Left cardiac atrium (tissue), 4 donors: ENCODE measurements around the gene CGREF1. TPM values are rescaled to one million over a fixed set of nuclear protein-coding genes. Genes with fewer than 3 reads are reported as not detected.

ENCODE experiments used
- ATAC-seq, 2 donors: fragments of 200-7000 bp; cut with Tn5 transposase; one replicate each; pipeline ENCODE4 v1.9.1; 2020; ENCODE audit warnings: mild to moderate bottlenecking in 2 of 2, moderate library complexity in 2 of 2
- DNase-seq: peaks from one replicate; pipeline ENCODE4 v3.0.0-alpha.2; 2020
- intact Hi-C, 2 donors: fragments of 100-400 bp; cut with DNase I; formaldehyde crosslinking; loops; one replicate each; pipeline versions ENCODE4 v1.14.1 to v1.15.1; 2022 to 2023
- total RNA-seq, 2 donors: library from RNA; stranded (reverse); fragmentation: NEBNext Ultra II Directional; extraction: Animal tissue kit (Norgen Biotek cat#: 25700); gene quantifications; one replicate each; pipeline ENCODE4 v1.2.1, GENCODE V29; 2021
- donor health status: DM: no; HTN: yes; CAD: no.
- donor health status: DM: no; HTN: yes; CAD: no; lungs with severe emphysema.
- donor health status: DM: yes; HTN: yes; CAD: no.
- donor health status: Dilated cardiomyopathy.

Gene CGREF1
- total RNA-seq, 2 donors from 2014 or later, result 5.6 to 5.9 TPM

DNA sequence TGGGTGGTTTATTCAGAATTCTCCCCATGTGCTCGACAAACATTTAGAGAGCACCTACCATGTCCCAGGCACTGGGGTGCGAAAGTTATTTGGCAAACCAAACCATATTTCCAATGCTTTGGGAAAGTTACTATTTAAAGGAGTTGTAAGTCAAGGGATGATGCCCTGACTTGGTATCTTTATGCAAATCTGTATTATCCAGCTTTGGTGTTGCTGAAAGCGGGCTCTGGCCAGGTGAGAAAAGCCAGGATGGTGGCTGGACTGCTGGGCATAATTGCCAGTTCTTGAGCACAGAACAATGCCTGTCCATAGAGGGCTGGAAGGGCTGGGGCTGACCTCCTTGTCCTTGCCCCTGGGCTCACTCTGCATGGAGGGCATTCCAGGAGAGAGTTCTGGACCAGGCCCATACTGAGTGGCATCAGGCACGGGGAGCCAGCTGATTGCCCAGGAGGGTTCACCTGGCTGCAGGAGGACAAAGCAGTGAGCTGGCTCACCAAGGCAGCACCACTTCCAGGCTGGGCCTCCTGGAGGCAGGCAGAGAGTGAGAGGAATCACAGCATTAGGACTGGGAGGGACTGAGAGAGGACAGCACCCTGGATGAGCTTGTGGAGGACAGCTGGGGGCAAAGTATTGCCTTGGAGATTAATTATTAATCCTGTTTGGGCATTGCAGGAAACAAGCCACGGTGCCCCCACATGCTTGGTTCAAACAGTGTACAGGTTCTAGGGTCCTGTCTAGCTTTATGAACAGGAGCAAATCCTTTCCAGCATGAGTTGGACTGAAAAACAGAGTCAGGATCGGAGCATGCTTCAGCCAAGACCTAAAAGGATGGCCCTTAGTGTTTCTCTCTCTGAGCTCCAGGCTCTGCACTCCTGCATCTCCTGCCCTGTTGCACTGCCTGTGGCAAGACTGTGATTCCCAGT lies 25.2 kb downstream of the CGREF1 start:
- no peak for DNase-seq
- intact Hi-C loops, result loop anchor here in 1 of 2 donors (10.0 kb wide), 1 partner anchor 191 kb away; the partner anchor contains the start of gene TRIM54
- ATAC-seq, result no peak

DNA sequence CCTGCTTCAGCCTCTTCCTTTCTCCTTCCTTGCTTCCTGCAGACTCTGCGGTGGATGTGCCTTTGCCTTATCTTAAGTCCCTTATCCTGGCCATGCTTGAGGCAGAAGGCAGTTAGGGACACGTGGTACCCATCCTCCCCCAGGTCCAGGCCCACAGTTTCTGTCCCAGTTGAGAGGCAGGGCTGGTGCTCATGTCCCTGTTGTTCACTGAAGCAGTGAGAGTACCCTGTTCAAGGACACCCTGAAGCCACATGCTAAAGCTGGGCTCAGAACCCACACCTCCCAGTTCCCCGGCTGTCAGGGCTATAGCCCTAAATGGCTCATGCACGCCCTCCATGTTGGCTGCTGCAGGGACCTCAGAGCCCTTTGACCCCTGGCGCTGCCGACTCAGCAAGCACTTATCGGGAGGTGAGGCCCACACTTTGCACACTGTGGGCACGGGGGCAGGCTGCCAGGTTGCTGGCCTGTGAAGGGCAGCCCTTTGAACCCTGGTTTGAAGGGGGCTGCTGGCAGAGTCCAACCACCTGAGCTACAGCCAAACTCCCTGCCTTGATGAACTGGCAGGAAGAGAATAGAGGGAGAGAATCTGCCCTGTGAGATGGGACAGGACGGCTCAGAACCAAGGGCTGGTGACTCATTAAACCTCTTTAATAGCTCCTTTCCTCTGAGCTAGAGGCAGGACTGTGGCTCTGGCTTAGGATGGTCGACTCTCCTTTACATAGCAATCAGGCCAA lies 26.1 kb downstream of the CGREF1 start:
- intact Hi-C loops, result loop anchor here in 1 of 2 donors (10.0 kb wide), 1 partner anchor 192 kb away; the partner anchor contains the start of gene TRIM54
- no peak for DNase-seq

DNA sequence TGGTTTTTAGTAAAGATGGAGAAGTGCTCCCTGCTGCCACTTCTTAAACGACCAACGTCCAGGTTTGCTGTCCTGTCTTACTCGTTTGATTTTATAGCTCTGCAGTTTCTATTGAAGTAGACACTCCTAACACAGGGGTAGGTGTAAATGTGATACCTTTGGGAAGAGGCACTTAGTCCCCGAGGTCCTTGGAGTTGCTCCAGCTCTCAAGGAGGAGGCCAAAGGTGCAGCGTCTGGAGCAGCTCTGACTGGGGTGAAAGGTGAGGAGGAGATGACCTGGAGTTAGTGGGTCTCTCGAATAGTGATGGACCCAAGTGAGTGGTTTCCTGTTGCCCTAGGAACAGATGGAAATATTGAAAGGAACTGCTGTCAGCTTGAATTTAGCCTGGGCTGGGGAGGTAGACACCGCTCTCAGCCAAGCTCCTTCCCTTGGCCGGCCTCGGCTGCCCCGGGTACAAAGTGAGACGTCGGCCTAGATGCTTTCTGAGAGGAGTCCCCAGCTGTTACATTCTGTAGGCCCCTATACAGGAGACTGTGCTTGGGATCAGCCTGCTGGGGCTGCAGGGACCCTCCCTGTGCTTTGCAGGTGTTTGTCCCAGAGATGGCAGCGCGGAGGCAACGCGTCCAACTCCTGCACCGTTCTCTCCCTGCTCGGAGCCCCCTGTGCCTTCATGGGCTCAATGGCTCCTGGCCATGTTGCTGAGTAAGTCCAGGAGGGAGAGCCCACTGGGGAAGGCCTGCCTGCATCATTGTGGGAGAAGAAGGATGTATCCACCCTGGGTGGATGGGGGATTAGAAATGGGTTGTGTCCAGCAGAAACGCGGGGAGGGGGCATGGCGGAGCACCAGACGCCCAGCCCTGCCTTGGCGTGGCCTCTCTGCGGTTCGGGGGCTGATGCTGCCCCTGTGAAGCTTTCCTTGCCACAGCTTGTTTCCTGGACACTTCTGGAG lies 26.9 kb downstream of the CGREF1 start:
- DNase-seq, result no peak
- ATAC-seq, result no peak
- intact Hi-C loops, result loop anchor here in 1 of 2 donors (10.0 kb wide), 1 partner anchor 193 kb away; the partner anchor contains the start of gene TRIM54

More for the DNA sequence above, 26.1 kb downstream of the CGREF1 start:
- no peak for ATAC-seq

DNA sequence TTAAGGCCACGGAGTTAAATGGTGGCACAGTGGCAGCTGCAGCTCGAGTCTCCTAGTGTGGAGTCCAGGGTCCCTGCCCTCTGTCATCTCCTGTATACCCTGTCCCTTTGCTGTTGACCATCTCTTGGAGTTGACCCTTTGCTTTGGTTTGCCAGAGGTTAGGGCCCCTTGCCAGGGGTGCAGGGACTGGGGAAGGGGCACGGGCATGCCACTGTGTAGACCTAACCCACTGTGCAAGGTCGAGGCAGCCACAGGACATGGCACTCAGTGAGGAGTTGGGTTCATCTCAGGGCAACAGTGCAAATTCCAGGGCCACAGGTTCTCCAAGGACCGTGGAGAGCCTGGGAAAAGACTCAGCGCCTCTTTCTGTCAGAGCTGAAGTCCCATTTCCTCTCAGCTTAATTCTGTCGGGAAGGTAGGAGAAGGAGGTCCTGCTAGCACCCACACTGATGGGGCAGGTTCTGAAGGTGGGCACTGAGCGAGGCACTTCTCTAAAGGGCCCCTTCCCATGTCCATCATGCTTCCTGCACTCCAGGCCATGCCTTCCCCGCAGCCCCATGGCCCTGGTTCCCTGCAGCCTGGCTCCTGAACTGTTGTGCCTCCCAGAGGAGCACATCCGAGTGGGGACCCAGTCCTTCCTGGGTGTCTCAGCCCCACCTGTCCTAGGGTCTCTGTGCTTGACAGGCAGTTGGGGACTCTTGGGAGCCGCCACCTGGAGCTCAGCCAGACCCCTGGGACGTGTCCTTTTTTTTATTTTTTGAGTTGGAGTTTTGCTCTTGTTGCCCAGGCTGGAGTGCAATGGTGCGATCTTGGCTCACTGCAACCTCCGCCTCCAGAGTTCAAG lies 29.6 kb downstream of the CGREF1 start:
- intact Hi-C loops, result loop anchor here (10.0 kb wide), 2 partner anchors 55 to 125 kb away; partner anchors contain the start of gene TMEM214 (in 2 of the 2)
- ATAC-seq, result no peak
- DNase-seq, result peak; percentile 19

DNA sequence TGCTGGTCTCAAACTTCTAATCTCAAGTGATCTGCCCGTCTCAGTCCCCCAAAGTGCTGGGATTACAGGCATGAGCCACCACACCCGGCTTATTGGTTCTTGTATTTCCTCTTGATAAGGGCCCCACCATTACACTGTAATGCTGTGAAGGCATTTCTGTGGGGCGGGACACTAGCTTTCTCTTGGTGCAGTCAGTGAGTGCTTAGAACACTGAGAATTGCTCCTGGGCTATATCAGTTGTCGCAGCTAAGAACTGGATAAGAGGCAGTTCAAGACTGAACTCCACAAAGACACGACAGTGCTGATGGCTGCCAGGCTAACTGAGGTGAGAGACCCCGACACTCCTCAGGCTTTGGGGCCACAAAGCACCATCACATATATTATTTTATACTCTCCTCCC lies 30.3 kb downstream of the CGREF1 start:
- DNase-seq (peak; percentile 1), ATAC-seq (no peak)
- intact Hi-C loops, result loop anchor here (10.0 kb wide), 2 partner anchors 54 to 124 kb away; partner anchors contain the start of gene TMEM214 (in 2 of the 2)

DNA sequence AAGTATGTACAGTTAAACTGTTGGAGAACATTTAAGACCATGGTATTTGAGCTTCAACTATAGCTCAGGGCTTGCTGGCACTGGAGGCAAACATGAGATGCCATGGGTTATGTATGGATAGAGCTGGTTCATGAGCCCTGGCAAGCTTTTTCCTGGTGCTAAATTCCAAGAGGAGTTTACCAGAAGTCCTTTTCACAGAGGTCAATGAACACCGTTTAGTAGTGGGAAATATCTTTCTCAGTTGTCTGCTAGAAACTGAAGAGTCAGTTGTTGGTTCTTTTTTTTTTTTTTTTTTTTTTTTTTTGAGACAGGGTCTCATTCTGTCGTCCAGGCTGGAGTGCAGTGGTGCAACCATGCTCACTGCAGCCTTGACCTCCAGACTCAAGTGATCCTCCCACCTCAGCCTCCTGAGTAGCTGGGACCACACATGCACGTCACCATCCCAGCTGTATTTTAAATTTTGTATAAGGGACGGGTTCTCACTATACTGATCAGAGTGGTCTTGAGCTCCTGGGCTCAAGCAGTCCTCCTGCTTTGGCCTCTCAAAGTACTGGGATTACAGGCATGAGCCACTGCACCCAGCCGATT lies 31.0 kb downstream of the CGREF1 start:
- DNase-seq (peak; percentile 10), ATAC-seq (no peak)
- intact Hi-C loops, result loop anchor here (2.0 to 10.0 kb wide), 3 partner anchors 37 to 123 kb away; partner anchors contain the start of genes TMEM214 (in 2 of the 2) and AGBL5 (in 1 of the 2)

DNA sequence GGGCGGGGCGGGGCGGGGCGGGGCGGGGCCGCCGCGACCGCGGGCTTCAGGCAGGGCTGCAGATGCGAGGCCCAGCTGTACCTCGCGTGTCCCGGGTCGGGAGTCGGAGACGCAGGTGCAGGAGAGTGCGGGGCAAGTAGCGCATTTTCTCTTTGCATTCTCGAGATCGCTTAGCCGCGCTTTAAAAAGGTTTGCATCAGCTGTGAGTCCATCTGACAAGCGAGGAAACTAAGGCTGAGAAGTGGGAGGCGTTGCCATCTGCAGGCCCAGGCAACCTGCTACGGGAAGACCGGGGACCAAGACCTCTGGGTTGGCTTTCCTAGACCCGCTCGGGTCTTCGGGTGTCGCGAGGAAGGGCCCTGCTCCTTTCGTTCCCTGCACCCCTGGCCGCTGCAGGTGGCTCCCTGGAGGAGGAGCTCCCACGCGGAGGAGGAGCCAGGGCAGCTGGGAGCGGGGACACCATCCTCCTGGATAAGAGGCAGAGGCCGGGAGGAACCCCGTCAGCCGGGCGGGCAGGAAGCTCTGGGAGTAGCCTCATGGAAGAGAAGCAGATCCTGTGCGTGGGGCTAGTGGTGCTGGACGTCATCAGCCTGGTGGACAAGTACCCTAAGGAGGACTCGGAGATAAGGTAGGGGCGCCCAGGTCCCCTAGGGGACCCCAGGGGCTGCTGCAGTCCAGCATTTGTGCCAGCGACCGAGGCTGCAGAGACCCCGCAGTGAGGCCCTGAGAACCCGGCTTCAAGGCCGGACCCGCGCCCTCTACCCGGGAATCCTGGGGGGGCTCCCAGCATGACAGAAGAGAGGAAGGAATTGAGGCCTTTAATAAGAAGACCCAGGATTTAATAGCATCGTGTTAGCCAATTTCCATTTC lies 32.0 kb downstream of the CGREF1 start, which contains the start of gene KHK:
Gene KHK, plus strand, starts transcription at position 49 of the 870 bp plus-strand sequence. Its CDS starts 488 bp downstream, at position 537.
- intact Hi-C loops, result loop anchor here (2.0 to 10.0 kb wide), 3 partner anchors 36 to 122 kb away; partner anchors contain the start of genes TMEM214 (in 2 of the 2) and AGBL5 (in 1 of the 2)
- peak; percentile 2 to 25 for ATAC-seq
- peak; percentile 70 for DNase-seq

DNA sequence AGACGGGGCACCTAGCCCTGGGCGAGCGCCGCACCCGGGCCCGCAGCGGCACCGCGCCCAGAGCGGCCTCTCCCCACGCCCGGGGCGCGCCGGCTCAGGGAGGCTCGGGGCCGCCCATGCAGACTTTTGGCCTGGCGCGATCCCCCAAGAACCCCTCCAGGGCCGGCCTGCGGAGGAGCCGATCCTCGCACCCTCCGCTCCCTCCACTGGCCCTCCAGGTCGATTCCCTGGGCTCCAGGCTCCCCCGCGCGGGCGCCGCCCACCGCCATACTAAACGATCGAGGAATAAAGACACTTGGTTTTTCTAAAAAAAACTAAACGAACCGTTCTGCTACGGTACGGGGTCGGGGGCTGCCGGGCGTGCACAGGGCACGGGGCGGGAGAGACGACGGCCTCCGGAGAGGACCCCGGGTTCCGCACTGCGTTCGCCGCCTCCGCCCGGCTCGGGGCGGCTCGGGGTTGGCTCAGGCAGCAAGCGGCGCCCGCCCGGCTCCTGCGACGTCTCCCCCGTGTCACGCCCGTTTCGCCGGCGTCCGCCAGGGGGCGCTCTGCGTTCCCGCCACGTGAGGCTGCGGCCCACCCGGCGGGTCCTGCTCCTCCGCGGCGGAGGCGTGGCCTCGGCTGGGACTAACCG lies 32.7 kb downstream of the CGREF1 start:
- intact Hi-C loops, result loop anchor here (2.0 to 10.0 kb wide), 3 partner anchors 35 to 121 kb away; partner anchors contain the start of genes TMEM214 (in 2 of the 2) and AGBL5 (in 1 of the 2)
- DNase-seq (peak; percentile 95), ATAC-seq (peak; percentile 91 to 93)

DNA sequence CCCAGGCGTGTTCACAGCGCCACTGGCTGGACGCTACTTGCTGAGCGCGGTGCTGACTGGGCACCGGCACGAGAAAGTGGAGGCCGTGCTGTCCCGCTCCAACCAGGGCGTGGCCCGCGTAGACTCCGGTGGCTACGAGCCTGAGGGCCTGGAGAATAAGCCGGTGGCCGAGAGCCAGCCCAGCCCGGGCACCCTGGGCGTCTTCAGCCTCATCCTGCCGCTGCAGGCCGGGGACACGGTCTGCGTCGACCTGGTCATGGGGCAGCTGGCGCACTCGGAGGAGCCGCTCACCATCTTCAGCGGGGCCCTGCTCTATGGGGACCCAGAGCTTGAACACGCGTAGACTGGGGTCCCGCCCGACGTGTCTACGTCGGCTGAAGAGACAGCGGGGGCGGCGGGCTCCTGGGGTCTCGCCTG lies 33.2 kb downstream of the CGREF1 start:
- DNase-seq, result peak; percentile 89
- ATAC-seq, result peak; percentile 59 to 66
- intact Hi-C loops, result loop anchor here (2.0 to 10.0 kb wide), 4 partner anchors 35 to 123 kb away; partner anchors contain the start of genes TMEM214 (in 2 of the 2) and AGBL5 (in 1 of the 2)

DNA sequence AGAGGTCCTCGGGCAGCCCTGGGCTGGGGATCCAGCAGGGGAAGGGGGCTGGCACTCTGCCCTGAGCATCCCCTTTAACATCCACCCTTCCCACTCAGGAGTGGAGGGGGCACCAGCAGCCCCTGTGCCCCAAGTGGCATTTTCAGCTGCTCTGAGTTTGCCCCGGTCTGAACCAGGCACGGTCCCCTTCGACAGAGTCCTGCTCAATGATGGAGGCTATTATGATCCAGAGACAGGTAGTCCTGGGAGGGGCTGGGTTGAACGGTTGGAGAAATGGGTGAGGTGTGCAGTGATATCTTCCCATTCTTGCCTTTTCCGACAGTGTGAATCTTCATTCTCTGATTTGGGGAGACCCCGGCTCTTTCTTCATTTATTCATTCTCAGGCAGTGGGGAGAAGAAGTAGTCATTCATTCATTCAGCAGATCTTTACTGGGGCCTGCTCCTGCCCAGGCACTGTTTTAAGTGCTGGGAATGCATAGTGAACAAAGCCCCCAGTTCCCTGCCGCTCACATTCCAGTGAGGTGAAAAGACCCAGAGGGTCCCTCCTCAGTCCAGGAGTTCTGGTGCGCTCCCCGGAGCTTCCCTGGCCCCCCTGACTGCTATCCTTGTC lies 33.8 kb downstream of the CGREF1 start:
- intact Hi-C loops, result loop anchor here (2.0 to 10.0 kb wide), 3 partner anchors 50 to 122 kb away; partner anchors contain the start of gene TMEM214 (in 2 of the 2)
- ATAC-seq, result no peak
- DNase-seq, result no peak

DNA sequence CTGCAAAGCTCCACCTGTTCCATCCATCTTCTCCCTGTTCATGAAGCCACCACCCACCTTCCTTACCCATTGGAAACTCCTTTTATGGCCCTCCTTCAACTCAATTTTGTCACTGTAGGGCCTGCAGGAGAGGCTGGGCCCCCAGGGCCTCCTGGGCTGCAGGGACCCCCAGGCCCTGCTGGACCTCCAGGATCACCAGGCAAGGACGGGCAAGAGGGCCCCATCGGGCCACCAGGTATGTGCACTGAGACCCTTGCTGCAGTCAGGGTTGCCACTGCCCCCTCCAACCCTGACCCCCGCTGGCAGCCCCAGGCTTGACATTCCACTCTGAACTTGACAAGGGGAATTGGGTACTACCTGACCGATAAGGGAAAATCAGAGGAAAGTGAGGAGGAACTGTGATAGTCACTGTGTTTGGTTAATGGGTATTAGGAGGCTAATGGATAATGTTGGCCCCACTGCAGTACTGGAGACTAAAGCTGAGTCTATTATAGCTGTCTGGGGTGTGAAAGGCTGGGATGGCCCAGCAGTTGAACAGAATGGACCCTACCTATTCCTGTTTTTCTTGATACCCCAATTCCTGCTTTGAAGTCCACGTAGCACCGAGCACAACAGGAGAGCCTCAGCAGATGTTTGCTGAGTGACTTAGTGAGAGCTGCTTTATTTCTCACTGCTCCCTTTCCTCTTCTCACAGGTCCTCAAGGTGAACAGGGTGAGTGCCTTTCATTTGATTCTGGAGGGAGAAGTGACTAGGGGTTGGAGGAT lies 34.4 kb downstream of the CGREF1 start:
- ATAC-seq (no peak), DNase-seq (no peak)

DNA sequence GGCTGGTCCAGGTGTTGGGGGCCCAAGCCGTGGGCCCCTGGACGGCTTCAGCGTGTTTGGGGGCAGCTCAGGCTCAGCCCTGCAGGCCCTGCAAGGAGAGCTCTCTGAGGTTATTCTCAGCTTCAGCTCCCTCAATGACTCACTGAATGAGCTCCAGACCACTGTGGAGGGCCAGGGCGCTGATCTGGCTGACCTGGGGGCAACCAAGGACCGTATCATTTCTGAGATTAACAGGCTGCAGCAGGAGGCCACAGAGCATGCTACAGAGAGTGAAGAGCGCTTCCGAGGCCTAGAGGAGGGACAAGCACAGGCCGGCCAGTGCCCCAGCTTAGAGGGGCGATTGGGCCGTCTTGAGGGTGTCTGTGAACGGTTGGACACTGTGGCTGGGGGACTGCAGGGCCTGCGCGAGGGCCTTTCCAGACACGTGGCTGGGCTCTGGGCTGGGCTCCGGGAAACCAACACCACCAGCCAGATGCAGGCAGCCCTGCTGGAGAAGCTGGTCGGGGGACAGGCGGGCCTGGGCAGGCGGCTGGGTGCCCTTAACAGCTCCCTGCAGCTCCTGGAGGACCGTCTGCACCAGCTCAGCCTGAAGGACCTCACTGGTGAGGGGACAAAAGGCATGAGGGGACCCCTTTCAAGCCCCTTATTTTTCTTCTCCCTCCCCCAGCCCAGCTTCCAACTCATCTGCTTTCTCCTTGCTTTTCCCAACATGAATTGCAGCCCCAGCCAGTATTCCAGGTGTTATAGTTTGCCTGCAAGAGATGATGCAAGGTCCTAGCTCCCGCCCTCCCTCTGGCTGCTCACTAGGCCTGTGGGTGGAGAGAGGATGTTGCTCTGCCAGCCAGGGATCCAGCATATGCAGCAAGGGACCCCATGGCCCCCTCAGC lies 35.3 kb downstream of the CGREF1 start:
- DNase-seq, result no peak
- no peak for ATAC-seq
- intact Hi-C loops, result loop anchor here (2.0 to 10.0 kb wide), 3 partner anchors 49 to 121 kb away; partner anchors contain the start of gene TMEM214 (in 2 of the 2)

More for the DNA sequence above, 34.4 kb downstream of the CGREF1 start:
- intact Hi-C loops, result loop anchor here (2.0 to 10.0 kb wide), 3 partner anchors 50 to 122 kb away; partner anchors contain the start of gene TMEM214 (in 2 of the 2)
